Measurements from ENCODE around the gene ATAD3C.
"Not testable (repeated sequence)": the region's sequence is repeated elsewhere in the genome, so short reads cannot be mapped to it uniquely, and the experiment has no call there.

Gene ATAD3C

DNA sequence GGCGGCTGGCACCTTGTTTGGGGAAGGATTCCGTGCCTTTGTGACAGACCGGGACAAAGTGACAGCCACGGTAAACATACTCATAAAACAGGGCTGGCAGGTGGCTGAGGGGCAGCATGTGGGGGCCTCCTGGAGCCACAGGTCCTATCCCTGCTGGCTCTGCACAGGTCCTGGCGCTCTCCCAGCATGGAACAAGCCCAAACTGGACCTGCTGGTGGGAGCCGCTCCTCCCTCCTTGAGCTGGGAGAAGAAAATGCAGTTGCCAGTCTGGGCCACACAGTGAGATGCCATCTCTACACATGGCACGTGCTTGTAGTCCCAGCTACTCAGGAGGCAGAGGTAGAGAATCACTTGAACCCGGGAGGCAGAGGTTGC, 2.9 kb downstream of the ATAD3C start:
- DNase-seq = peak; percentile 30

DNA sequence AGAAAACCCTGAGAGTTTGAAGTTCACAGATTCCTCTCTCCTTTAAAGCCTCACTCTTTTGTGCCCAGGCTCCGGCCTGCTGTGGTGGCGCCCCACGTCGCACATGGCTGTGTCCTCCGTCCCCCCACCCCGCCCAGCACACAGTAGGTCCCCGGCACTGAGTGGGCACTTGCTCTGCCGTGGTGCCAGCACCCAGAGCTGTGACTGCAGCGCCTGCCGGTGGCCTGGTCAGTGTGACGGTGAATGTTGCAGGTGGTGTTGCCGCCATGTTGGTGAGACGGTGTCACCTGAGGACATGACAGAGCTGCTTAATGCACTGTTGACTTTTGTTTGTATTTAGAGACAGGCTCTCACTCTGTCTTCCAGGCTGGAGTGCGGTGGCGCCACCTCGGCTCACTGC, 3.4 kb downstream of the ATAD3C start:
- DNase-seq = no peak

DNA sequence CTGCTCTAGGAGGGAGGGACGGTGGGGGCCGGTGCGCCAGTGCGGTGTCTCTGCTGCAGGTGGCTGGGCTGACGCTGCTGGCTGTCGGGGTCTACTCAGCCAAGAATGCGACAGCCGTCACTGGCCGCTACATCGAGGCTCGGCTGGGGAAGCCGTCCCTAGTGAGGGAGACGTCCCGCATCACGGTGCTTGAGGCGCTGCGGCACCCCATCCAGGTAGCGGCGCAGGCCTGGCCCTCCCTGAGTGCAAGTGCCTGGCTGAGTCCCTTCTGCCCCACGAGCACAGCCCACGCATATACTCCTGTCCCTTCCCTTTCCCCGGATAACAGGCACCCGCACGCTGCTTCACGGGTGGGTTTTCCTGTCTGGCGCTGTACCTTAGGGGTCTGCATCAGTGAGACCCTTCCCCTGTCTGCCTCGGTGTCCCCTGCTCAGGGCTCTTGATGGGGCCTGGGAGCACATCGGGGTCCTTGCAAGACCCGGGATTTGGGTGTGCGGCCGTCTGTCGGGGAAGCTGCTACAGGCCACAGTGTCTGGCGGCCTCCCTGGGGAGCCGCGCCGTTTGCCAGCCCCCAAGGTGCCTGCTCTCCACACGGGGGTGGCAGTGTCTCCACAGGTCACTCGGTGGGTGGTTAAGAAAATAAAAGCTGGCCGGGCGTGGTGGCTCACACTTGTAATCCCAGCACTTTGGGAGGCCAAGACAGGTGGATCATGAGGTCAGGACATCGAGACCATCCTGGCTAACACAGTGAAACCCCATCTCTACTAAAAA, 5.0 kb downstream of the ATAD3C start:
- DNase-seq = not testable (repeated sequence)

DNA sequence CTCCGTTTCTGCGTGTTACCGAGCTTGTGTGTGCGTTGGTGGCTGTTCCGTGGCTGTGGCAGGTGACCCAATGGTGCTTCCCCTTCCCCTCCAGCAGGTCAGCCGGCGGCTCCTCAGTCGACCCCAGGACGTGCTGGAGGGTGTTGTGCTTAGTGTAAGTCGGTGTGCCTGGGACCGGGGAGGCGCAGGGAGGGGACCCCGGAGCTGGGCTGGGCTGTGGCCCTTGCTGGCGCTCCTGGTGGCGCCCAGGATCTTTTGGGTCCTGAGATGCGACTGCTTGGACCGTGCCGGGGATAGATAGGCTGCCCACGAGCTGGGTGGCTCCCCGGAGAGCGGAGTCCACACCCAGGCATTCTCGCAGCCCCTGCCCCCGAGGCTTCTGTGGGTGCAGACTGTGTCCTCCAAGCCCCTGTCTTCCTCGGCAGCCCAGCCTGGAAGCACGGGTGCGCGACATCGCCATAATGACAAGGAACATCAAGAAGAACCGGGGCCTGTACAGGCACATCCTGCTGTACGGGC, 5.9 kb downstream of the ATAD3C start:
- no peak for DNase-seq

DNA sequence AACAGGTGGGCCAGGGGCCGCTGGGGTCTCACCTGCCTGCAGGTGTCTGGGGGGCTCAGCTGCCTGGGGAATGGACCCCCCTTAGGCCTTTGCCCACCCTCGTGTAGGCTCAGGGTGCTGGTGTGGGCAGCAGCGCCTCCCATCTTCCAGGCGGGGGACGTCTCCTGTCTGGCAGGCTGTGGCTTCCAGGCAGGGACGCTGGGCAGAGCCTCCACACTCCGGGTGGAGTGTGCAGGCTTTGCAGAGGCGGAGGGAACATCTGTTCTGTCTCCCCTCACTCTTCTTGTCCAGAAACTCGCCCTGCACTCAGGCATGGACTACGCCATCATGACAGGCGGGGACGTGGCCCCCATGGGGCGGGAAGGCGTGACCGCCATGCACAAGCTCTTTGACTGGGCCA, 6.4 kb downstream of the ATAD3C start:
- not testable (repeated sequence) for DNase-seq

DNA sequence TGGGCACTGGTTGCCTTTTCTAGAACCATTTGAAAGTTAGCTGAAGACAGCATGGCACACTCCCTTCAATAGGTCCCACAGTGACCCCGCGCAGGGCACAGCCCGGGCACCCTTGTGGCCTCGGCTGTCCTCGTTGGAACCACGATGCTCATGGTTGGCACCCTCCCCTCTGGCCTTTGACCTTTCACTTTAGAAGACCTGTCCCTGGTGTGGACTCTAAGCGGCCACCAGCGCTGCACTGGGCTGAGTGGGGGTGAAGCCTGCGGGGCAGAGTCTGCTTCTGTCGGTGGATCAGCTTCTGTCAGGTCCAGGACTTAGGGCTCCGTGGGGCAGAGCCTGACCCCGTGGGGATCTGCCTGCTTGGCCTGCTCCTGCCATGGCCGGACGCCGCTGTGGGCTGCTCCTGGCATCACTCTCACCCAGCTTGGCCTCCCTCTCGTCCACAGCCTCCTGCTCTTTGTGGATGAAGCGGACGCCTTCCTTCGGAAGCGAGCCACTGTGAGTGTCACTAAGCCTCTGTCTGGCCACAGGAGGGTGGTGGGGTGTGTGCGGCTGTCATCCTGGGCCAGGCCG, 7.3 kb downstream of the ATAD3C start:
- not testable (repeated sequence) for DNase-seq

DNA sequence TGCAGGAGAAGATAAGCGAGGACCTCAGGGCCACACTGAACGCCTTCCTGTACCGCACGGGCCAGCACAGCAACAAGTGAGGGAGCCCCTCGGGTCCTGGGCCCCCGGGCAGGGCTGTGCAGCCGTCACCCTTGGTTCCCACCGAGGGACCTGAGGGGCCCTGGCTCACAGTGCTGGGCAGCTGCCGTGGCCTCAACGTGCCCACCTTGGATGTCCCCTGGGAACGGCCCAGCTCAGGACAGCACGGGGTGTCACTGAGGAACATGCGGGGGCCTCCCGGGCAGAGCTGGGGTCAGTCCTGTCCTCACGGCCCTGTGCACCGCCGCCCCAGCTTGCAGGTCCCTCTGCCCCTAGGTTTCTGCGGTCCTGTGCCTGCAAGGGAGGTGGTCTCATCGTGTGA, 9.7 kb downstream of the ATAD3C start:
- not testable (repeated sequence) for DNase-seq

DNA sequence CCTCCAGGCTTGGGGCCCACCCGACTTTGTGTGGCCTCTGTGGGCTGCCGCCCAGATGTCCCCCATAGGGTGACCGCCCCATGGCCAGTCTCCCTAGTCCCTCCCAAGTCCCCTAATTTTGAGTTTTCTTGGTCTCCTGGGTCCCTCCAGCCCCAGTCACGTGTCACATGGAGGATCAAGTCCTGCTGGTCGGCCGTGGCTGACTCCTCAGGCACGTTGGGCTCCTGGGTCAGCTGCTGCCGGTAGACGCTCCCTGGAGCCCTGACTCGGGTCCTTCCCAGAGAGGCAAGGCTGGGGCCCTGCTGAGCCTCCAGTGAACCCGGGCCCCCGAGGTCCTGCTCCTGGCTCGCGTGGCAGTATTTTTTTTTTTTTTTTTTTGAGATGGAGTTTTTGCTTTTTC, 10.2 kb downstream of the ATAD3C start:
- not testable (repeated sequence) for DNase-seq

DNA sequence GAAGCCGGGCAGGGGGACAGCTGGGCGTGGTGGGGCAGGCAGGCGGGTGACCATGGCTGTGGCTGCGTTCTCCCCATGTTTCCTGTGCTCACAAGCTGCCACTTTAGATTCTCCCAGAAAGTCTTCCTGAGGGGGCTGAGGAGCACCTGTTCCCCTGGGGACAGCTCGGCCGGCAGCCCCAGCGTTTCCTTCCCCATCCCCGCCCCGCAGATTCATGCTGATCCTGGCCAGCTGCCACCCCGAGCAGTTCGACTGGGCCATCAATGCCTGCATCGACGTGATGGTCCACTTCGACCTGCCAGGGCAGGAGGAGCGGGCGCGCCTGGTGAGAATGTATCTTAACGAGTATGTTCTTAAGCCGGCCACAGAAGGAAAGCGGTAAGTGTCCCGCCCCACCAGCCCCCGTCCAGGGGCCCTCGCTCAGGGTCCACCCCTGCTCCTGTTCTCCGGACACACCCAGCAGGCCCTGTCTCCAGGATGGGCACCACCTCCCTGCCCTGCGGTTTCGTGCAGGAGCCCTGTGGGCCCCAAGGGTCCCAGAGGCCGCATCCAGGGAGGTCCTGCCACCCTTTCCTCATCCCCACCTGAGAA, 11.1 kb downstream of the ATAD3C start:
- no peak for DNase-seq

DNA sequence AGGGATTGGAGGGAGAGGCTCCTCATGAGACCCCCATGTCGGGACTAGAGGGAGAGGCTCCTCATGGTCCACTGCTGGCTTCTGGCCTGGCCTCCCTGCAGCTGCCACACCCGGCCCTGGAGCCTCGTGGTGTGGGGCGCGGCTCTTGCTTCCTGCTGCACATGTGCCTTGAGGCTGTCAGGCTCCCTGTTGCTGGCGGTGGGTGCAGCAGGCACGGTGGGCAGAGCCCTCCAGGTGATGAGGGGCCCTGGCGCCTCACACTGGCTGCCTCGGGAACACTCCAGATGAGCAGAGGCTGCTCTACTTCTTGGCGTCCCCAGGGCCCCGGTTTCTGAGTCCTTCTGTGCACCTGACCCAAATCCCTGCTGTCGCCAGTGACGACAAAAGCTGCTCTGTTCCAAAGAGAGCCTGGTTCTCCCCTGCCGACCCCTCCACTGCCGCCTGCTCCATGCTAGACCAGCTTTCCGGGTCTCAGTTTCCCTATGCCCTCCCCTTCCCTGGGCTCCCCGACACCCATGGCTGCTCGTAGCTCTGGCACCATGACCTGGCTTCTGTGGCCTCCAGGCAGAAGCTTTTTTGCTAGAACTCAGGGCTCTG, 12.3 kb downstream of the ATAD3C start:
- peak; percentile 1 for DNase-seq

DNA sequence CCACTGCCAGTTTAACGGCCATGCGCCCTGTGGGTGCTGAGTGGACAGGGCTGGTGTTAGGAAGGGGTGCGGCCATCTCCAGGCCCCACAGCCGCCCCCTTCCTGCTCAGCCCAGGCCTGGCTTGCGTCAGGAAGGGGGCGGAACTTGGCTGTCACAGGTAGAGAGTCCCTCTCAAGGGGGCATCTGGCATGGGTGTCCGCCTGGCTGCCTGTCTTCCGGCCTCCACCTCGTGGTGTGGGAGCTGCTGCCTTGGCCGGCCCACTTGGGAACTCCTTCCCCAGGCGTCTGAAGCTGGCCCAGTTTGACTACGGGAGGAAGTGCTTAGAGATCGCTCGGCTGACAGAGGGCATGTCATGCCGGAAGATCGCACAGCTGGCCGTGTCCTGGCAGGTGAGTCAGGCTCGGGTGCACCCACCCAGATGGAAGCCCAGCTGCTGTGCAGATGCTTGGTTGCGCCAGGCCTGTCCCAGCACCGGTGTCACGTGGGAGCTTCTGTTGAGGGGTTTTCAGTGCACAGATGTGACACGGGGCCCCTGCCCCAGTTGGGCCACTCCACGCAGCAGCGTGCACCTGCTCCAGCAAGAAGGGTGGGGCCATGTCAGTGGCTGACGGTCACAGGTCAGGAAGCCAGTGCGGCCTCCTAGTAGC, 13.0 kb downstream of the ATAD3C start:
- no peak for DNase-seq

DNA sequence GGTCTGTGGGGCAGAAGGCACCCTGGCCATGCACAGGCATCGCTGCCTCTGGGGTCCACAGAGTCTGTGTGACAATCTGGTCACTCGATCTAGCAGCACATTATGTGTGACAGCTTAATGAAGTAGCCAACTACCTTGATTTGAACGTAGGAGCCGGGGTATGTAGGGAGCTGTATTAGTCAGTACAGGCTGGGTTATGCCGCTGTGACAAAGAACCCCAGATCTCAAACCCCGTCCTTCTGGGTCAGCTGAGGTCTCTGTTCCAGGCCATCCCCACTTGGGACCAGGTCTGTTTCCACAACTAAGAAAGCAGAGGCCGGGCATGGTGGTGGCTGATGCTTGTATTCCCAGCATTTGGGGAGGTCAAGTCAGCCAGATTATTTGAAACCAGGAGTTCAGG, 13.8 kb downstream of the ATAD3C start:
- DNase-seq = no peak

DNA sequence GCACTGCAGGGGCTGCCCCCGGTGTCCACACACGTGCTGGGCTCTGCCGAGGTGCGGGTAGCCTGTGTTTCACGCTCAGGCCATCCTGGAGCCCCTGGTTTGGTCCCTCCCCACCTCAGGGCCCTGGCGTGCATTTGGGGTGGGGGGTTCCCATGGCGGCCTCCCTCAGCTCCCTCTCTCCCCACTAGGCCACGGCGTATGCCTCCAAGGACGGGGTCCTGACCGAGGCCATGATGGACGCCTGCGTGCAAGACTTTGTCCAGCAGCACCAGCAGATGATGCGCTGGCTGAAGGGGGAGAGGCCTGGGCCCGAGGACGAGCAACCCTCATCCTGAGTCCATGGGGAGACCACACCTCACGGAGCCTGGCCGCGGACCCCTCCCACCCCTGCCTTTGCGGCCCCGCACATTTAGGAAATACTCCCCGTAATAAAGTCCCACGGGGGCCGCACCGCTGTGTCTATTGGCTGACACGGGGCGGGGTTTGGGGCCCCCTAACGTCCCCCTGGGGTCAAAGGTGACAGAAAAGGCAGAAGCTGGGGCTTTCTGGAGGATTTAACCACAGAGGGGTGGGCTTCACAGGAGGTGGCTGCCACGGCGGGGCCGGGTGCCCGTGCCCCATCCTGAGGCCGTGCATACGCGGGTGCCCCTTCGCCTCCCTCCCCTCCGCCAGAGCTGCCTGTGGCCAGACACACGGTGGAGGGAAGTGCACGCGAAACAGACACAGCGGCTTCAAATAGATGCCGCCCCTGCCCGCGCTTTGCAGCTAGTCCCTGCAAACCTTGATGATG, 18.9 kb downstream of the ATAD3C start:
- DNase-seq = not testable (repeated sequence)

DNA sequence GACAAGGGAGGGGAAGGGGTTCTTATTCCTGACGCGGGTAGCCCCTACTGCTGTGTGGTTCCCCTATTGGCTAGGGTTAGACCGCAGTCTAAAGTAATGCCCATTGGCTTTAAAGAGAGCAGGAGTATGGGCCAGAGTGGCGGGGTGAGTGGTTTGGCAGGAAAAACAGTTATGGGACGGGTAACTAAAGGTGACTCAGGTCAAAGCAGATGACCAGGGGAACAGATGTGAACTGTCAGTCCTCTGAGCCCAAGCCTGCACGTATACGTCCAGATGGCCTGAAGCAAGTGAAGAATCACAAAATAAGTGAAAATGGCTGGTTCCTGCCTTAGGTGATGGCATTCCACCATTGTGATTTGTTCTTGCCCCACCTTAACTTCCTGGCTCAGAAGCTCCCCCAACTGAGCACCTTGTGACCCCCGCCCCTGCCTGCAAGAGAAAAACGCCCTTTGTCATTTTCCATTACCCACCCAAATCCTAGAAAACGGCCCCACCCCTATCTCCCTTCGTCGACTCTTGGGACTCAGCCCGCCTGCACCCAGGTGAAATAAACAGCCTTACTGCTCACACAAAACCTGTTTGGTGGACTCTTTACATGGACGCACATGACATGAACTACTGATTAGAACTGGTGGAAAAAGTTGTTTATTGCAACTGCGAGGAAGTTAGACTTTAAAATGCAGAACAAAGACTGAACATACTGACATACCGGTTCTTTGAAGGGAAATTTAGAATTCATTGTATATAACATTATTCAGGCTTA, 21.3 kb downstream of the ATAD3C start:
- peak; percentile 17 for DNase-seq

DNA sequence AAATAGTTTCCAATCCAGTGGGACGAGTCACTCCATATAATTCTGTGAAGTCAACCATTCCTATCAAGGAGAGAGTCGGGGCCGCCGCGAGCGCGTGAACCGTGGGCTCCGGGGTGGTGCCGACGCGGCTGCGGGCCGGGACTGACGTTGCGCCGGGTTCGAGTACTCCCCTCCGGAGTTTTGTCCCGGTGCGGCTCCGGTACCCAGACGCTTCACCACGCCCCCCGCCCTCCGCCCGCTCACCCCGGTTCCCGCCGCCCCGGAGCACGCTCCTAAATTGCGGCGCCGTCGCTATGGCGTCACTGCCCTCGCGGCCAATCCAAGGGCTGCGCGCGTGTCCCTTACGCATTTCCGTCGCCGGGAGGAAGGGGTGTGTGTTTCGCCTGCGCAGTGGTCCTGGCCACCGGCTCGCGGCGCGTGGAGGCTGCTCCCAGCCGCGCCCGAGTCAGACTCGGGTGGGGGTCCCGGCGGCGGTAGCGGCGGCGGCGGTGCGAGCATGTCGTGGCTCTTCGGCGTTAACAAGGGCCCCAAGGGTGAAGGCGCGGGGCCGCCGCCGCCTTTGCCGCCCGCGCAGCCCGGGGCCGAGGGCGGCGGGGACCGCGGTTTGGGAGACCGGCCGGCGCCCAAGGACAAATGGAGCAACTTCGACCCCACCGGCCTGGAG, 22.0 kb downstream of the ATAD3C start, which contains the start of gene ATAD3B:
Gene ATAD3B (plus strand): TSS at position 377 of the 664 bp plus-strand sequence. CDS start 120 bp downstream, at position 497.
- DNase-seq = peak; percentile 92

DNA sequence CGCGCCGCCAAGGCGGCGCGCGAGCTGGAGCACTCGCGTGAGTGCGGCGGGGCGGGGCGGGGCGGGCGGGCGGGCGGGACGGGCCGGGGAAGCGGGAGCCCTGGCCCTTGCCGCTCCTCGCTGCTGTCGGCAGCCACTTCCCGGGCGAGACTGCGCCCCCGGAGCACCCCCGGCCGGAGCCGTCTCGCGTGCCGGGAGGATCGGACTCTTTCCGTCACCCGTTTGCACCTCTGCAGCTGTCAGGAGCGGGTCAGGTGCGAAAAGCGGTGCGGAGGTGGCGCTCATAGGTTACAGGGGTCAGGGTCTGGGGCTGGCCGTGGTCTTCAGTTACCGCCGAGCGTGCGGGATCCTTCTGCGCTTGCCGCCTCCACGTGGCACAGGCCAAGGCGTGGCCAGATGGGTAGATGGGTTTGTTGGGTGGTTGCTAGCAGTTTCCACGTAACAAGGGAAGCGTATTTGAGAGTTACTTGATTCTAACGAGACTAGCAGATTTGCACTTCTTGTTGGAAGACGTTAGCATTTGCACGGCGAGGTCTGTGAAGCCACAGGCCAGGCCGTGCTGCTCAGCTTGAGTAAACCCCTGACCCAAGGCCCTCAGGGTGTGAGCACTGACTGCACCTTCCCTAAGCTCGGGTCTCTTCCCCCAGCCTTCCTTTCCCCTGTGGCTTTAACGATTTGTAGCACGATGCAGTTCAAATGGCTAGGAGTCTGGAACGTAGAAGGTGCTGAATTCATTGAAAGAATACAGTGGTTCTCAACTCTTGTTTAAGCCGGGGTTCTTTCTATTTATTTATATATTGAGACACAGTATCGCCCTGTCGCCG, 22.8 kb downstream of the ATAD3C start:
- peak; percentile 1 for DNase-seq

DNA sequence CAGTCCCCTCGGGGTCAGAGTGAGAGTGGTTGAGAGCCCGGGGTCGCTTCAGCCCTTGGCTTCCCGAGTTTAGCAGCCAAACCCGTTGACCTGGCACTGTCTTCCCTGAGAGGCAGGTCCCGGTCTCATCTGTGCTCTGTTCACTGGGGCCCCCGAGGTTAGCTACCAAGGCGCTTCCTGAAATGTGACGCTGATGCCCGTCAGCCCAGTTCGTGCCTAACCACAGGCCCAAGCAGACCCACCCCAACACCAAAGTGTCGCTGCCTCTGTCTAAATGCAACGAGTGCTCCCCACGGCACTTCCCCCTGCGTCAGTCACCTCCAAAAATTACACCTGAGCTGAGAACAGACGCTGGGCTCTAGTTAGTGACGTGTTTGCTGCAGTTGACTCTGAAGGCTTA, 26.5 kb downstream of the ATAD3C start:
- not testable (repeated sequence) for DNase-seq

DNA sequence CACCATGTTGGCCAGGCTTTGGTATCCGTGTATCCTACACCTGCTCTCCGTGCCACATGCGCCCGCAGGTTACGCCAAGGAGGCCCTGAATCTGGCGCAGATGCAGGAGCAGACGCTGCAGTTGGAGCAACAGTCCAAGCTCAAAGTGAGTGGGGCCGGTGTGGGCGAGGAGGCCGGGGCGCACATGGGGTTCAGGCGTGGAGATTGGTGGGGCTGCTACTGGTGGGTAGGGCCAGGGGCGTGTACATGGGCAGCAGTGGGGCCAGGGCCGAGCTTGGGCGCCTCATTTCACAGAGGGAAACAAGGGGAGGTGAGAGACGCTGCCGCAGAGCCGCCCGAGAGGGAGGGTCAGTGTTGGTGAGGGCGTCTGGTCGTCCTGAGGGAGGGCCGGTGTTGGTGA, 27.7 kb downstream of the ATAD3C start:
- no peak for DNase-seq

DNA sequence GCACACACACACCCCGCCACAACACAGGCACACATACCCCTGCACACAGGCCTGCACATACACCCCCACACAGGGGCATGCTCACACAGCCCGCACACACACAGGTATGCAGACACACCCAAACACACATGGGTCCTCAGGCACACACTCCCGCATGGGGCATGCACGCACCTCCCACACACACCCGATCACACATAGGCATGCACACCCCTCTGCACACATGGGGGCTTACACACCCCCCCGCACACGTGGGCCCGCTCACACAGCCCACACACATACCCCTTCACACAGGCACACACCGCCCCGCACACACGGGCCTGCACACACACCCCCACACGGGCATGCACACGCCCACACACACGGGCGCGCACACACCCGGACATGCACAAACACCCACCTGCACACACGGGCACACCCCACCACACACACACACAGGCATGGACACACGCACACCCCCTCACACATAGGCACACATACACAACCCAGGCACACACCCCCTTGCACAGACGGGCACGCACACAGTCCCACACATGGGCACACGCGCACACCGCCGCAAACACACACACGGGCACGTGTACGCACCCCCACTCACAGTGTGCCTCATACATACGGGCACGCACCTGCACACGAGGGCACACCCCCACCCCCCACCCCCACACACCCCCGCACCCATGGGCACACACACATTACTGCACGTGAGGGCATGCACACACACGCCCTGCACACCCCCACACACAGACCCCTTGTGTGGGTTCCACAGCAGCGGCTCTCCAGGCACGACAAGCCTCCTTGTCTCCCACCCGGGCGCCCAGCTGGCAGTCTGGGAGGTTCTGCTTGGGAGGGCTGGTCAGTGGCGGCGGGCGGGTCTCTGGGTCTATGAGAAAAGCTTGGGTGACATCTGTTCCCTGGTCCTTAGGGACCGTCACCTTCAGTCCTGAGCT, 30.3 kb downstream of the ATAD3C start:
- no peak for DNase-seq
